CD14-positive monocyte (primary cell): ENCODE results near the gene FARP1. TPM values are rescaled to one million over a fixed set of nuclear protein-coding genes. Genes with fewer than 3 reads are reported as not detected.
A peak's percentile ranks its signal among the peaks of the same experiment; 100 is the strongest.

Source experiments
- DNase-seq, 3 donors: peaks; one replicate each; pipeline ENCODE4 v3.0.0-alpha.2; 2011 to 2022
- H2AFZ ChIP-seq: 2 replicates; pipeline ENCODE4 v1.6.0; 2012; ENCODE audit warnings: mild to moderate bottlenecking, low read depth, low read length, inconsistent platforms; ENCODE audit not compliant: insufficient read depth, poor library complexity, severe bottlenecking
- H3K27ac ChIP-seq, 2 donors: 1 replicate in 1 of 2; 2 replicates in 1 of 2; pipeline ENCODE4 v1.5.1; 2012 to 2013; ENCODE audit warnings: low read length in 2 of 2, control low read depth in 1 of 2, inconsistent platforms in 1 of 2, low read depth in 1 of 2, mild to moderate bottlenecking in 1 of 2
- H3K27me3 ChIP-seq, 2 donors: one replicate each; pipeline versions ENCODE4 v1.6.0 to v1.6.1; 2011 to 2013; ENCODE audit warnings: low read length in 2 of 2; ENCODE audit not compliant: control insufficient read depth in 2 of 2, insufficient read depth in 2 of 2
- H3K36me3 ChIP-seq, 2 donors: replicated peaks in 1 of 2; 1 replicate in 1 of 2; 2 replicates in 1 of 2; pipeline versions ENCODE4 v1.5.1 to v1.6.1; 2012 to 2013; ENCODE audit warnings: low read length in 2 of 2, control low read depth in 1 of 2, inconsistent platforms in 1 of 2, mild to moderate bottlenecking in 1 of 2; ENCODE audit not compliant: insufficient read depth in 2 of 2, control insufficient read depth in 1 of 2
- H3K4me1 ChIP-seq, 2 donors: 1 replicate in 1 of 2; 2 replicates in 1 of 2; pipeline versions ENCODE4 v1.5.1 to v1.6.1; 2012 to 2013; ENCODE audit warnings: low read length in 2 of 2, control low read depth in 1 of 2, inconsistent platforms in 1 of 2, mild to moderate bottlenecking in 1 of 2, moderate library complexity in 1 of 2; ENCODE audit not compliant: insufficient read depth in 2 of 2, control insufficient read depth in 1 of 2
- H3K4me2 ChIP-seq: replicated peaks from 2 replicates; pipeline ENCODE3; 2012; ENCODE audit warnings: low read length, moderate library complexity, mild to moderate bottlenecking; ENCODE audit not compliant: poor library complexity, severe bottlenecking; ENCODE audit errors: extremely low read depth
- H3K4me3 ChIP-seq, 3 experiments: fragments of 200-600 bp in 1 of 3; sonication (generic) in 1 of 3; replicated peaks in 1 of 3; 1 replicate in 2 of 3; 2 replicates in 1 of 3; pipeline ENCODE4 v1.5.1; 2011 to 2013; ENCODE audit warnings: low read length in 3 of 3, mild to moderate bottlenecking in 3 of 3, control low read depth in 2 of 3, low read depth in 2 of 3, inconsistent platforms in 1 of 3, moderate library complexity in 1 of 3
- H3K79me2 ChIP-seq: 2 replicates; pipeline ENCODE4 v1.6.0; 2012; ENCODE audit warnings: mild to moderate bottlenecking, control low read depth, inconsistent platforms, low read length, moderate library complexity; ENCODE audit not compliant: insufficient read depth
- H3K9ac ChIP-seq: 2 replicates; pipeline ENCODE4 v1.6.0; 2017; ENCODE audit warnings: low read length, mild to moderate bottlenecking; ENCODE audit not compliant: insufficient read depth, poor library complexity, severe bottlenecking
- H3K9me3 ChIP-seq, 2 donors: replicated peaks in 1 of 2; 1 replicate in 1 of 2; 2 replicates in 1 of 2; pipeline versions ENCODE4 v1.5.1 to v1.6.1; 2012 to 2013; ENCODE audit warnings: low read length in 2 of 2, control low read depth in 1 of 2; ENCODE audit not compliant: control insufficient read depth in 1 of 2, insufficient read depth in 1 of 2
- H4K20me1 ChIP-seq: 2 replicates; pipeline ENCODE4 v1.6.0; 2012; ENCODE audit warnings: mild to moderate bottlenecking, low read length, control low read depth, moderate library complexity; ENCODE audit not compliant: insufficient read depth
- H3K27ac Mint-ChIP-seq, 7 donors: one replicate each; pipeline ENCODE4 v1.8.0; 2020; ENCODE audit warnings: mild to moderate bottlenecking in 7 of 7, mixed read lengths in 7 of 7, moderate library complexity in 6 of 7, inconsistent platforms in 2 of 7
- H3K27me3 Mint-ChIP-seq, 3 donors: one replicate each; pipeline ENCODE4 v1.8.0; 2021 to 2022; ENCODE audit warnings: low read depth in 3 of 3, mild to moderate bottlenecking in 3 of 3, mixed read lengths in 3 of 3, moderate library complexity in 3 of 3, inconsistent platforms in 1 of 3
- H3K36me3 Mint-ChIP-seq, 2 donors: one replicate each; pipeline ENCODE4 v1.8.0; 2020; ENCODE audit warnings: mixed read lengths in 2 of 2, inconsistent platforms in 1 of 2, mild to moderate bottlenecking in 1 of 2
- H3K4me1 Mint-ChIP-seq: one replicate; pipeline ENCODE4 v1.8.0; 2020; ENCODE audit warnings: mild to moderate bottlenecking, mixed read lengths
- H3K4me3 Mint-ChIP-seq, 2 donors: one replicate each; pipeline ENCODE4 v1.8.0; 2020; ENCODE audit warnings: mild to moderate bottlenecking in 2 of 2, mixed read lengths in 2 of 2, moderate library complexity in 1 of 2
- H3K9me3 Mint-ChIP-seq, 7 donors: one replicate each; pipeline ENCODE4 v1.8.0; 2020 to 2022; ENCODE audit warnings: mixed read lengths in 7 of 7, mild to moderate bottlenecking in 6 of 7, moderate library complexity in 6 of 7, inconsistent platforms in 2 of 7
- CTCF ChIP-seq: fragments of 200-600 bp; IDR thresholded peaks from one replicate; pipeline ENCODE4 v1.8.0; 2022; ENCODE audit warnings: antibody characterized with exemption, mild to moderate bottlenecking
- WGBS: methylation state at CpG from one replicate; pipeline ENCODE4 v1.1.5; 2013; ENCODE audit warnings: missing lambda C conversion rate; ENCODE audit not compliant: insufficient coverage; 5-methylcytosine and 5-hydroxymethylcytosine counted together
- intact Hi-C, 2 donors: fragments of 100-400 bp; cut with micrococcal nuclease; formaldehyde crosslinking; loops; one replicate each; pipeline versions ENCODE4 v1.15.0 to v1.15.1; 2023
- polyA plus RNA-seq, 3 donors: library from polyadenylated mRNA; depleted of rRNA in 1 of 3; unstranded in 2 of 3; stranded (reverse) in 1 of 3; fragments of 300-500 nt in 2 of 3; fragments of >200 nt in 1 of 3; fragmentation: Illumina TruSeq in 2 of 3; gene quantifications; 1 replicate in 2 of 3; 2 replicates in 1 of 3; pipeline ENCODE4 v1.2.3, GENCODE V29; 2012 to 2021

Gene FARP1
- polyA plus RNA-seq, 3 donors, result 0.01 to 0.16 (median 0.12) TPM

- WGBS, result 100% methylated on average over 4 of the region's 8 CpGs
- Histone ChIP-seq H3K9me3 (no peaks in the 10 kb centered on the region), H4K20me1 (no peaks in the 10 kb centered on the region), H3K27ac (no peak overlapping the region), H3K36me3 (no peaks in the 10 kb centered on the region), H3K79me2 (no peaks in the 10 kb centered on the region), H3K4me1 (no peaks in the 10 kb centered on the region), H3K4me2 (no peak overlapping the region), H3K9ac (no peak overlapping the region), H2AFZ (no peak overlapping the region), H3K4me3 (no peak overlapping the region), H3K27me3 (no peaks in the 10 kb centered on the region)
- no peak overlapping the region for H3K27ac Mint-ChIP-seq
- H3K4me3 Mint-ChIP-seq, result no peak overlapping the region
- DNase-seq, result no peak
- no peaks in the 10 kb centered on the region for H3K4me1 Mint-ChIP-seq
- no peak for TF ChIP-seq CTCF
- peaks cover 0 to 2% (median under 1%) of the 10 kb centered on the region in 3 donors for H3K27me3 Mint-ChIP-seq
- H3K36me3 Mint-ChIP-seq, result no peaks in the 10 kb centered on the region
- intact Hi-C loops, result no loop called here
- peaks cover 0 to 10% (median 5%) of the 10 kb centered on the region in 7 donors for H3K9me3 Mint-ChIP-seq
Measured at GRCh38 chr13:98237331-98237730, 94.4 kb downstream of the FARP1 start.

GRCh38 chr13:98239162-98240076, 96.5 kb downstream of the FARP1 start:
- DNase-seq, result no peak
- Mint-ChIP-seq H3K36me3 (no peaks in the 10 kb centered on the region), H3K27me3 (peaks cover 0 to 2% (median 2%) of the 10 kb centered on the region in 3 donors), H3K9me3 (peaks cover 0 to 10% (median 4%) of the 10 kb centered on the region in 7 donors), H3K4me1 (no peaks in the 10 kb centered on the region), H3K27ac (peak overlapping the region in 1 of 7 donors; percentile 63), H3K4me3 (no peak overlapping the region)
- Histone ChIP-seq H3K27me3 (no peaks in the 10 kb centered on the region), H3K4me1 (no peaks in the 10 kb centered on the region), H3K27ac (no peak overlapping the region), H3K36me3 (no peaks in the 10 kb centered on the region), H3K4me3 (no peak overlapping the region), H2AFZ (no peak overlapping the region), H3K79me2 (no peaks in the 10 kb centered on the region), H3K9ac (no peak overlapping the region), H3K9me3 (no peaks in the 10 kb centered on the region), H4K20me1 (no peaks in the 10 kb centered on the region), H3K4me2 (no peak overlapping the region)
- intact Hi-C loops, result no loop called here
- TF ChIP-seq CTCF, result no peak
- WGBS, result 95% methylated on average over 10 of the region's 14 CpGs
